Liver (tissue), 9 donors: Measurements from ENCODE around the gene GNG13. TPM values are rescaled to one million over a fixed set of nuclear protein-coding genes. Genes with fewer than 3 reads are reported as not detected.

Experiments used
- DNase-seq: peaks from one replicate; pipeline ENCODE4 v3.0.0-alpha.2; 2017; ENCODE audit warnings: low spot score
- H3K27ac ChIP-seq, 2 donors: one replicate each; pipeline ENCODE4 v1.7.0; 2013; ENCODE audit warnings: inconsistent platforms in 2 of 2, low read length in 2 of 2, control low read depth in 1 of 2, low read depth in 1 of 2, mild to moderate bottlenecking in 1 of 2
- H3K27me3 ChIP-seq, 4 donors: one replicate each; pipeline versions ENCODE4 v1.6.1 to v1.7.0; 2013; ENCODE audit warnings: low read length in 3 of 4, inconsistent platforms in 1 of 4, mild to moderate bottlenecking in 1 of 4, moderate library complexity in 1 of 4; ENCODE audit not compliant: control insufficient read depth in 4 of 4, insufficient read depth in 4 of 4
- H3K36me3 ChIP-seq, 4 donors: one replicate each; pipeline versions ENCODE4 v1.6.1 to v1.7.0; 2013; ENCODE audit warnings: low read length in 3 of 4, mild to moderate bottlenecking in 3 of 4, low read depth in 1 of 4, moderate library complexity in 1 of 4; ENCODE audit not compliant: control insufficient read depth in 4 of 4, insufficient read depth in 3 of 4
- H3K4me1 ChIP-seq, 4 donors: one replicate each; pipeline versions ENCODE4 v1.6.1 to v1.7.0; 2013; ENCODE audit warnings: low read length in 3 of 4, mild to moderate bottlenecking in 3 of 4, moderate library complexity in 1 of 4; ENCODE audit not compliant: control insufficient read depth in 4 of 4, insufficient read depth in 4 of 4
- H3K4me3 ChIP-seq, 3 donors: one replicate each; pipeline versions ENCODE4 v1.6.1 to v1.7.0; 2013; ENCODE audit warnings: low read length in 3 of 3, control low read depth in 1 of 3, low read depth in 1 of 3, mild to moderate bottlenecking in 1 of 3
- H3K9ac ChIP-seq, 2 donors: one replicate each; pipeline ENCODE4 v1.7.0; 2013; ENCODE audit warnings: low read length in 2 of 2, mild to moderate bottlenecking in 2 of 2, moderate library complexity in 2 of 2, control low read depth in 1 of 2, low read depth in 1 of 2
- H3K9me3 ChIP-seq, 4 donors: one replicate each; pipeline versions ENCODE4 v1.6.1 to v1.7.0; 2013; ENCODE audit warnings: low read length in 3 of 4; ENCODE audit not compliant: control insufficient read depth in 4 of 4
- ATF3 ChIP-seq: IDR thresholded peaks from 2 replicates; pipeline ENCODE4 v1.6.1; 2016; ENCODE audit warnings: antibody characterized with exemption
- CTCF ChIP-seq: fragments of 150-350 bp; IDR thresholded peaks from 2 replicates; pipeline ENCODE4 v1.5.1; 2017; ENCODE audit warnings: improper control_type of control experiment, low read depth, low read length; ENCODE audit not compliant: missing input control
- EGR1 ChIP-seq, 2 donors: IDR thresholded peaks; 2 replicates each; pipeline ENCODE4 v1.6.1; 2016 to 2018; ENCODE audit warnings: antibody characterized with exemption in 2 of 2, low read depth in 2 of 2
- FOXA1 ChIP-seq: IDR thresholded peaks from 2 replicates; pipeline ENCODE4 v1.6.1; 2016; ENCODE audit warnings: antibody characterized with exemption
- FOXA2 ChIP-seq: IDR thresholded peaks from 2 replicates; pipeline ENCODE4 v1.6.1; 2016; ENCODE audit warnings: antibody characterized with exemption
- GABPA ChIP-seq, 2 donors: IDR thresholded peaks in 1 of 2; conservative IDR thresholded peaks in 1 of 2; 2 replicates each; pipeline ENCODE4 v1.6.1; 2016; ENCODE audit warnings: antibody characterized with exemption in 2 of 2, mild to moderate bottlenecking in 1 of 2, moderate library complexity in 1 of 2
- HNF4A ChIP-seq, 2 donors: conservative IDR thresholded peaks; 2 replicates each; pipeline ENCODE4 v1.6.1; 2016; ENCODE audit warnings: antibody characterized with exemption in 2 of 2, mild to moderate bottlenecking in 2 of 2
- HNF4G ChIP-seq: IDR thresholded peaks from 2 replicates; pipeline ENCODE4 v1.6.1; 2016; ENCODE audit warnings: antibody characterized with exemption
- JUND ChIP-seq, 2 donors: IDR thresholded peaks; 2 replicates each; pipeline ENCODE4 v1.6.1; 2016; ENCODE audit warnings: antibody characterized with exemption in 2 of 2
- MAX ChIP-seq: IDR thresholded peaks from 2 replicates; pipeline ENCODE4 v1.6.1; 2016; ENCODE audit warnings: antibody characterized with exemption
- RAD21 ChIP-seq, 2 donors: IDR thresholded peaks; 2 replicates each; pipeline ENCODE4 v1.6.1; 2016; ENCODE audit warnings: antibody characterized with exemption in 2 of 2, mild to moderate bottlenecking in 2 of 2
- RXRA ChIP-seq, 2 donors: IDR thresholded peaks; 2 replicates each; pipeline ENCODE4 v1.6.1; 2017 to 2018; ENCODE audit warnings: antibody characterized with exemption in 2 of 2, mild to moderate bottlenecking in 1 of 2
- TAF1 ChIP-seq: conservative IDR thresholded peaks from 2 replicates; pipeline ENCODE4 v1.6.1; 2016; ENCODE audit warnings: antibody characterized with exemption, mild to moderate bottlenecking
- YY1 ChIP-seq: IDR thresholded peaks from 2 replicates; pipeline ENCODE4 v1.6.1; 2016; ENCODE audit warnings: antibody characterized with exemption, mild to moderate bottlenecking
- ZBTB33 ChIP-seq: IDR thresholded peaks from 2 replicates; pipeline ENCODE4 v1.6.1; 2016; ENCODE audit warnings: antibody characterized with exemption
- WGBS: extraction: QIAGEN DNeasy Blood & Tissue Kit; methylation state at CpG from one replicate; pipeline ENCODE4 v1.1.7; 2013; 5-methylcytosine and 5-hydroxymethylcytosine counted together
- polyA plus RNA-seq, 2 donors: library from polyadenylated mRNA; stranded (reverse) in 1 of 2; unstranded in 1 of 2; fragments of 200-250 nt in 1 of 2; fragments of >200 nt in 1 of 2; fragmentation: Nextera tagmentation in 1 of 2; extraction: Ambion mirVana in 1 of 2; gene quantifications; one replicate each; pipeline versions ENCODE4 v1.2.1 to v1.2.3, GENCODE V29; 2013 to 2015
- total RNA-seq, 2 donors: library from RNA; depleted of rRNA; stranded (reverse); fragments of >200 nt; gene quantifications; one replicate each; pipeline ENCODE4 v1.2.3, GENCODE V29; 2014
- donor health status: healthy.
- donor health status: healthy.
- donor health status: healthy.
- donor health status: healthy.
- donor health status: healthy.

The GNG13 gene
- total and polyA plus RNA-seq, 4 donors = not detected

GRCh38 chr16:807347-808084 is 7.0 kb upstream of the GNG13 start:
- H3K9ac ChIP-seq = peak overlapping the region; percentile 1 to 65
- TF ChIP-seq GABPA (IDR thresholded peaks at IDR 0.05 in 1 of 2, conservative IDR thresholded peaks at IDR 0.05 in 1 of 2) (peak; percentile 69 to 94), ATF3 (no peak), RXRA (IDR thresholded peaks at IDR 0.05) (no peak), TAF1 (peak; percentile 33), YY1 (peak; percentile 100)
- 8% methylated on average over 80 of the region's 80 CpGs for WGBS

GRCh38 chr16:805474-805873 is 4.9 kb upstream of the GNG13 start:
- TF ChIP-seq TAF1 (no peak), ZBTB33 (no peak), FOXA2 (no peak), RXRA (IDR thresholded peaks at IDR 0.05) (no peak)
- DNase-seq = no peak
- no peak overlapping the region for H3K9ac ChIP-seq
- no peaks in the 10 kb centered on the region for H3K9me3 ChIP-seq
- no peaks in the 10 kb centered on the region for H3K36me3 ChIP-seq
- H3K27ac ChIP-seq = no peak overlapping the region
- 85% methylated on average over 17 of the region's 17 CpGs for WGBS
- no peak overlapping the region for H3K4me3 ChIP-seq
- H3K27me3 ChIP-seq = peaks cover 0 to 5% (median under 1%) of the 10 kb centered on the region in 4 donors
- peaks cover 0 to 10% (median 5%) of the 10 kb centered on the region in 4 donors for H3K4me1 ChIP-seq

More at GRCh38 chr16:807347-808084, 7.0 kb upstream of the GNG13 start:
- H3K9me3 ChIP-seq = no peaks in the 10 kb centered on the region
- H3K4me1 ChIP-seq = peaks cover 0 to 10% (median 5%) of the 10 kb centered on the region in 4 donors
- DNase-seq = peak; percentile 85
- peak overlapping the region; percentile 64 to 65 for H3K27ac ChIP-seq
- H3K36me3 ChIP-seq = no peaks in the 10 kb centered on the region
- peak overlapping the region; percentile 66 to 89 (median 85) for H3K4me3 ChIP-seq
- no peaks in the 10 kb centered on the region for H3K27me3 ChIP-seq

- Histone ChIP-seq H3K4me1 (peaks cover 0 to 10% (median 5%) of the 10 kb centered on the region in 4 donors), H3K27me3 (peaks cover 0 to 5% (median 2%) of the 10 kb centered on the region in 4 donors), H3K27ac (no peak overlapping the region), H3K36me3 (no peaks in the 10 kb centered on the region), H3K9me3 (no peaks in the 10 kb centered on the region), H3K4me3 (no peak overlapping the region), H3K9ac (no peak overlapping the region)
- DNase-seq = no peak
- 56% methylated on average over 33 of the region's 33 CpGs for WGBS
- TF ChIP-seq HNF4A (conservative IDR thresholded peaks at IDR 0.05) (no peak), FOXA2 (no peak), MAX (no peak), RAD21 (IDR thresholded peaks at IDR 0.05) (no peak), JUND (IDR thresholded peaks at IDR 0.05) (no peak), ATF3 (no peak), FOXA1 (no peak), EGR1 (IDR thresholded peaks at IDR 0.05; ENCODE audit: low read depth in 2 of 2) (no peak), RXRA (IDR thresholded peaks at IDR 0.05) (no peak), CTCF (no peak), YY1 (no peak), ZBTB33 (no peak), HNF4G (no peak), TAF1 (no peak)
These were observed 3.9 kb upstream of the GNG13 start for GRCh38 chr16:804193-805048.
